SK-N-SH treated with all-trans-retinoic acid at 6 μM for 48 hours (cell line): ENCODE measurements around the gene MARS1.

Experiments
- ARNTL ChIP-seq: fragments of 450-650 bp; formaldehyde crosslinking; IDR thresholded peaks from 2 replicates; pipeline ENCODE4 v1.5.0; 2020; ENCODE audit warnings: low read depth, mild to moderate bottlenecking, moderate library complexity, borderline replicate concordance
- GLIS3 ChIP-seq: fragments of 250-450 bp; sonication (Bioruptor Pico); IDR thresholded peaks from 2 replicates; pipeline ENCODE4 v1.5.0; 2020; ENCODE audit warnings: mild to moderate bottlenecking, moderate library complexity
- OSR1 ChIP-seq: fragments of 250-450 bp; sonication (Bioruptor Pico); IDR thresholded peaks from 2 replicates; pipeline ENCODE4 v1.8.0; 2022; ENCODE audit warnings: moderate library complexity, mild to moderate bottlenecking, inconsistent platforms
- RARB ChIP-seq: fragments of 250-450 bp; sonication (Bioruptor Pico); IDR thresholded peaks from 2 replicates; pipeline ENCODE4 v1.8.0; 2021; ENCODE audit warnings: mild to moderate bottlenecking, moderate library complexity
- TCF4 ChIP-seq: fragments of 250-450 bp; sonication (Bioruptor Pico); IDR thresholded peaks from 2 replicates; pipeline ENCODE4 v1.8.0; 2021; ENCODE audit warnings: mild to moderate bottlenecking, moderate library complexity, borderline replicate concordance
- TF ChIP-seq, protein P1 (sequence below): fragments of 250-450 bp; sonication (Bioruptor Pico); IDR thresholded peaks from 2 replicates; pipeline ENCODE4 v1.8.0; 2020; ENCODE audit warnings: mild to moderate bottlenecking, moderate library complexity, borderline replicate concordance

DNA sequence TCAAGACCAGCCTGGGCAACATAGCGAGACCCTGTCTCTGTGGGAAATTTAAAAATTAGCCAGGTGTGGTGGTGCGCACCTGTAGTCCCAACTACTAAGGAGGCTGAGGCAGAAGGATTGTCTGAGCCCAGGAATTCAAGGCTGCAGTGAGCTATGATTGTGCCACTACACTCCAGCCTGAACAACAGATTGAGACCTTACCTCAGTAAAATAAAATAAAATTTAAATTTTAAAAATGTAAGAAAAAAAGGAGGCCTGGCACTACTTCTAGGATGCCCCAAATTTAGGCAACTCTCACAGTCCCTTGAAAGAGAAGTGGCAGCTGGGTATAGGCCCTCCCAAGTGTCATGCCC, 33.7 kb upstream of the MARS1 start:
- TF ChIP-seq OSR1 (CRISPR knock-in tag) (no peak), GLIS3 (CRISPR knock-in tag) (no peak), TCF4 (CRISPR knock-in tag) (no peak), RARB (CRISPR knock-in tag) (no peak), ARNTL (no peak)
- TF ChIP-seq, protein P1, sequence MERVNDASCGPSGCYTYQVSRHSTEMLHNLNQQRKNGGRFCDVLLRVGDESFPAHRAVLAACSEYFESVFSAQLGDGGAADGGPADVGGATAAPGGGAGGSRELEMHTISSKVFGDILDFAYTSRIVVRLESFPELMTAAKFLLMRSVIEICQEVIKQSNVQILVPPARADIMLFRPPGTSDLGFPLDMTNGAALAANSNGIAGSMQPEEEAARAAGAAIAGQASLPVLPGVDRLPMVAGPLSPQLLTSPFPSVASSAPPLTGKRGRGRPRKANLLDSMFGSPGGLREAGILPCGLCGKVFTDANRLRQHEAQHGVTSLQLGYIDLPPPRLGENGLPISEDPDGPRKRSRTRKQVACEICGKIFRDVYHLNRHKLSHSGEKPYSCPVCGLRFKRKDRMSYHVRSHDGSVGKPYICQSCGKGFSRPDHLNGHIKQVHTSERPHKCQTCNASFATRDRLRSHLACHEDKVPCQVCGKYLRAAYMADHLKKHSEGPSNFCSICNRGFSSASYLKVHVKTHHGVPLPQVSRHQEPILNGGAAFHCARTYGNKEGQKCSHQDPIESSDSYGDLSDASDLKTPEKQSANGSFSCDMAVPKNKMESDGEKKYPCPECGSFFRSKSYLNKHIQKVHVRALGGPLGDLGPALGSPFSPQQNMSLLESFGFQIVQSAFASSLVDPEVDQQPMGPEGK (CRISPR knock-in tag): no peak
